Stimulated activated CD8-positive, alpha-beta memory T cell treated with anti-CD3 and anti-CD28 coated beads, Interleukin-7, amount 100 ng/mL, for 48 hours (primary cell): ENCODE data around the gene MYG1.

Source experiments
- DNase-seq, 2 donors: peaks; one replicate each; pipeline ENCODE4 v3.0.0-alpha.2; 2020; ENCODE audit warnings: low read depth in 1 of 2; ENCODE audit errors: extremely low read depth in 1 of 2

The MYG1 gene

GRCh38 chr12:53299454-53300180 lies at the start of gene MYG1:
TSS of gene MYG1 (plus strand) at chr12:53299695. CDS start at chr12:53299738, 43 bp downstream.
- peak; percentile 66 to 83 for DNase-seq

- DNase-seq = peak in 1 of 2 donors; percentile 47
These were observed 47.8 kb upstream of the MYG1 start for GRCh38 chr12:53251477-53252348.

- DNase-seq = no peak
These were observed 47.1 kb upstream of the MYG1 start for GRCh38 chr12:53252349-53252916.

GRCh38 chr12:53253298-53253697 lies 46.2 kb upstream of the MYG1 start:
- no peak for DNase-seq

GRCh38 chr12:53254816-53255545 lies 44.5 kb upstream of the MYG1 start:
- no peak for DNase-seq

GRCh38 chr12:53255996-53256395 lies 43.5 kb upstream of the MYG1 start:
- no peak for DNase-seq

- no peak for DNase-seq
These were observed 40.7 kb upstream of the MYG1 start for GRCh38 chr12:53258541-53259539.

- no peak for DNase-seq
These were observed 39.6 kb upstream of the MYG1 start for GRCh38 chr12:53259891-53260290.

- DNase-seq = no peak
These were observed 33.7 kb upstream of the MYG1 start for GRCh38 chr12:53265783-53266182.

GRCh38 chr12:53267306-53267998 lies 32.0 kb upstream of the MYG1 start:
- peak; percentile 25 to 34 for DNase-seq

GRCh38 chr12:53267999-53268629 lies 31.4 kb upstream of the MYG1 start, which contains the start of gene ESPL1:
TSS of gene ESPL1 (plus strand) at chr12:53268299. CDS start at chr12:53268767, 468 bp downstream.
- DNase-seq = peak; percentile 83 to 84

- no peak for DNase-seq
These were observed 30.6 kb upstream of the MYG1 start for GRCh38 chr12:53268630-53269562.

- no peak for DNase-seq
These were observed 25.1 kb upstream of the MYG1 start for GRCh38 chr12:53274445-53274844.

GRCh38 chr12:53276511-53276910 lies 23.0 kb upstream of the MYG1 start:
- DNase-seq = no peak

- DNase-seq = no peak
These were observed 21.5 kb upstream of the MYG1 start for GRCh38 chr12:53277981-53278380.

GRCh38 chr12:53279283-53279869 lies 20.1 kb upstream of the MYG1 start:
- DNase-seq = no peak

GRCh38 chr12:53279888-53280498 lies 19.5 kb upstream of the MYG1 start:
- no peak for DNase-seq
